Measurements from ENCODE around the gene BSCL2.
"Not testable (repeated sequence)": the region's sequence is repeated elsewhere in the genome, so short reads cannot be mapped to it uniquely, and the experiment has no call there.

The BSCL2 gene

DNA sequence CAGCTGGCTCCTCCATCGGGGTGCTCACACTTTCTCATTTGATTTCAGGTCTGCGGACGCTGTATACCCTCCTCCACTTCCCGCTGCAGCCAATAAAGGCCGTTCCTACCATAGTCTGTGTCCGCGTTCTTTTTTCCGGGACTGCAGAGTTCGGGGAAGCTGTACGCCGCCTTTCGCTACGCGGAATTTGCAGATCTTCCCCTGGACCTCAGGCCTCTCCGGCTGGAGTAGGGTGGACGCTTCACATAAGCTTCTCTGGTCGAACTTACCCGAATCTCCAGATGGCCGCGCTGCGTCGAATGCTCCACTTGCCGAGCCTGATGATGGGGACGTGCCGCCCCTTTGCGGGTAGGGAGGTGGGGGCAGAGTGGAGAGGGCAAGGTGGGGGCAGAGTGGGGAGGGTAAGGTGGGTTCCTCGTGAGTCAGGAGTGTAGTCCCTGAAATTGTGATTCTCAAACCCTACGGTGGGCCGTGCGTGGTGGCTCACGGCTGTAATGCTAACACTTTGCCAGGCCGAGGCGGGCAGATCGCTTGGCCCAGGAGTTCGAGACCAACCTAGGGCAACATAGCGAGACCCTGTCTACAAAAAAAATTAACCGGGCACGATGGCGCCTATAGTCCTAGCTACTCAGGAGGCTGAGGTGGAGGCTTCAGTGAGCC lies 41.5 kb downstream of the BSCL2 start:
- Mint-ChIP-seq H3K27me3 (ENCODE audit: low read depth) (no peaks in the 10 kb centered on the region), H3K36me3 (ENCODE audit: low read depth) (peaks cover 24% of the 10 kb centered on the region), H3K27ac (peak overlapping the region; percentile 88), H3K4me1 (ENCODE audit: low read depth) (peaks cover 25% of the 10 kb centered on the region), H3K4me3 (peak overlapping the region; percentile 96), H3K9me3 (no peaks in the 10 kb centered on the region)

DNA sequence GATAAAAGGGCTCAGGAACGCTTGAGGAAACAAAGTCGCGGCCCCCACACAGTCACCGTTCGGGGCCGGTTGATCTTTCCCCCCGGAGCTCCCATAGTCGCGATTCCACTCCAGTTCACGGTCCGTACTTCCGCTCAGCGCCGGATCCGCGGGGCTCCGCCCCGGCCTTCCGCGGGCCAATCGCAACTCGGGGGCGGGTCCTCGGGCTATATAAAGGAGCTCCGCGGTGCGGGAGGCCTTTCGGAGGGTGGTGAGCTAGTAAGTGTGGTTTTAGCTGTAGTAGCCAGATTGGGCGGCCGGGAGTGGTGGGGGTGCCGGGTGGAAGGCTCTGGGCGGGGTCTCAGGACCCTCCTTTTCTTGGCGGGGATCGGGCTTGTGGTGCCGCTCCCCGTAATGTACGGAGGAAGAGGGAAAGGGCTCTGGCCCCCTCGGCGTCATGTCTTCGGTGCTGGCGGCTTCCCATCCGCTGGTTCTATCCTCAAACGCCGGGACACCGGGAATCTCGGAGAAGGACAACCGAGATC lies 42.1 kb downstream of the BSCL2 start, which contains the start of the genes C11orf98 and CSKMT:
Gene C11orf98 (minus strand): TSS at position 136 of the 524 bp plus-strand sequence. CDS start 41 bp downstream, at position 95.
Gene CSKMT (plus strand): TSS at position 238 of the 524 bp plus-strand sequence. CDS start 568 bp downstream, outside the sequence.
- H3K27me3 Mint-ChIP-seq (ENCODE audit: low read depth), result no peaks in the 10 kb centered on the region
- H3K4me1 Mint-ChIP-seq (ENCODE audit: low read depth), result peaks cover 24% of the 10 kb centered on the region
- no peaks in the 10 kb centered on the region for H3K9me3 Mint-ChIP-seq
- peaks cover 24% of the 10 kb centered on the region for H3K36me3 Mint-ChIP-seq (ENCODE audit: low read depth)
- peak within 1 kb of the TSS; percentile 88 for H3K27ac Mint-ChIP-seq
- H3K4me3 Mint-ChIP-seq, result peak within 1 kb of the TSS; percentile 96

DNA sequence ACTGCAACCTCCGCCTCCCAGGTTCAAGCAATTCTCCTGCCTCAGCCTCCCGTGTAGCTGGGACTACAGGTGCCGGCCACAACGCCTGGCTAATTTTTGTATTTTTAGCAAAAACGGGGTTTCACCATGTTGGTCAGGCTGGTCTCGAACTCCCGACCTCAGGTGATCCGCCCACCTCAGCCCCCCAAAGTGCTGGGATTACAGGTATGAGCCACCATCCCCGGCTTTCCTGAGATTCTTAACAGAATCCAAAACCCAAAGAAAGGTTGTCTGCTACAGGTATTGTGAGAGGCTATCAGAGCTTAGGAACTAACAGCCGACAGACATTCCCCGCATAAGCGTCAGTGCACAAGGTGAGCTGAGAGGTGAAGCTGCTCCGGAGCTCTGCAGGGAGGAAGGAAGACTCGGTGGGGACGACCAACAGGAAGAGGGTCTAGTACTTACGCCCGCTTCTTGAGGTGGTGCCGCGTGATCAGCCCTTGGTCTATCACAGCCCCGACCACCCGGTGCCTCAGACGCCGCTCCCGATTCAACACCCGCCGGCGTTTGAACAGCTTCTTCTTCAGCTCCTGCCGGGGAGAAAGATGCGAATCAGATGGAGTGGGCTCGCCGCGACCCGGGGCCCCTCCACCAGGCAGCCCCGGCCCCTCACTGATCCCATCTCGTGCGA lies 42.7 kb downstream of the BSCL2 start:
- no peaks in the 10 kb centered on the region for H3K27me3 Mint-ChIP-seq (ENCODE audit: low read depth)
- H3K36me3 Mint-ChIP-seq (ENCODE audit: low read depth), result peaks cover 24% of the 10 kb centered on the region
- H3K27ac Mint-ChIP-seq, result peak overlapping the region; percentile 88
- H3K4me3 Mint-ChIP-seq, result peak overlapping the region; percentile 96
- H3K4me1 Mint-ChIP-seq (ENCODE audit: low read depth), result peaks cover 18% of the 10 kb centered on the region
- H3K9me3 Mint-ChIP-seq, result no peaks in the 10 kb centered on the region

DNA sequence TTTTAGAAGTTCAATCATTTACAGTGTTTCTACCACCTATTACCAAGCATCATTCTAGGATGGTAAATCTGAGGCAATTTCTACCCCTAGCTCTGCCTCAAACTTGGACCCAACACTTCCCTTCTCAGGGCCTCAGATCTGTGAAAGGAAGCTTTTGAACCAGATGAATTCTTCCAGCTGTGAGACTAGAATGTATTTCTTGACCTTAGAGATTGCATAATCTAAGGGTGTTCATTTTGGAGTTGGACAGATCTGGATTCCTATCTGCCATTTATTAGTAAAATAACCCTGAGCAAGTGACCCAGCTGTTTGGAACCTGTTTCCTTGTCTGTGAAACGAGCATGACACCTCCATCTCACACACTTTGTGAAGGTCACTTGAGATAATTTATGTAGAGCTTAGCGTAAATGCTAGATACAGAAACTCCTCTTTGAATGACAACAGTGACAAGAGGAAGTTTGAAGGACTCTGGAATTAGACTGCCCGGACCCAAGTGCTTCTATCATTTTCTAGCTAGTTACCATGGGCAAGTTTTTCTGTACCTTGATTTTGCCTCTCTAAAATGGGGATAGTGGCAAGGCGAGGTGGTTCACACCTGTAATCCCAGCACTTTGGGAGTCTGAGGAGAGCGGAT lies 50.3 kb downstream of the BSCL2 start:
- Mint-ChIP-seq H3K36me3 (ENCODE audit: low read depth) (peaks cover 4% of the 10 kb centered on the region), H3K27me3 (ENCODE audit: low read depth) (no peaks in the 10 kb centered on the region), H3K4me1 (ENCODE audit: low read depth) (peaks cover 21% of the 10 kb centered on the region), H3K9me3 (no peaks in the 10 kb centered on the region), H3K27ac (no peak overlapping the region), H3K4me3 (no peak overlapping the region)

DNA sequence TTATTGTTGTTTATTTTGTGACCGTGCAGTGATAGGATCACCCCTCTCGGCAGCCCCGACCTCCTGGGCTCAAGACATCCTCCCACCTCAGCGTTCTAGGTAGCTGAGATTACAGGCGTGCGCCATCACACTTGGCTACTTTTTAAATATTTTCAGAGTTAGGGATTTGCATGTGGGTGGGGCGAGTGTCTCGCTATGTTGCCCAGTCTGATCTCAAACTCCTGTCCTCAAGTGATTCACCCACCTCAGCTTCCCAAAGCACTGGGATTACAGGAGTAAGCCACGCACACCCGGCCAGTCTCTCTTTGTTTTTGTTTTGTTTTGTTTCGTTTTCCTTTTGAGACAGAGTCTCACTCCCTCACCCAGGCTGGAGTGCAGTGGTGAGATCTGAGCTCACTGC lies 52.9 kb downstream of the BSCL2 start:
- Mint-ChIP-seq H3K4me1 (ENCODE audit: low read depth) (peaks cover 24% of the 10 kb centered on the region), H3K36me3 (ENCODE audit: low read depth) (peaks cover 9% of the 10 kb centered on the region), H3K27me3 (ENCODE audit: low read depth) (no peaks in the 10 kb centered on the region), H3K27ac (peak overlapping the region; percentile 72), H3K4me3 (peak overlapping the region; percentile 45), H3K9me3 (no peaks in the 10 kb centered on the region)

DNA sequence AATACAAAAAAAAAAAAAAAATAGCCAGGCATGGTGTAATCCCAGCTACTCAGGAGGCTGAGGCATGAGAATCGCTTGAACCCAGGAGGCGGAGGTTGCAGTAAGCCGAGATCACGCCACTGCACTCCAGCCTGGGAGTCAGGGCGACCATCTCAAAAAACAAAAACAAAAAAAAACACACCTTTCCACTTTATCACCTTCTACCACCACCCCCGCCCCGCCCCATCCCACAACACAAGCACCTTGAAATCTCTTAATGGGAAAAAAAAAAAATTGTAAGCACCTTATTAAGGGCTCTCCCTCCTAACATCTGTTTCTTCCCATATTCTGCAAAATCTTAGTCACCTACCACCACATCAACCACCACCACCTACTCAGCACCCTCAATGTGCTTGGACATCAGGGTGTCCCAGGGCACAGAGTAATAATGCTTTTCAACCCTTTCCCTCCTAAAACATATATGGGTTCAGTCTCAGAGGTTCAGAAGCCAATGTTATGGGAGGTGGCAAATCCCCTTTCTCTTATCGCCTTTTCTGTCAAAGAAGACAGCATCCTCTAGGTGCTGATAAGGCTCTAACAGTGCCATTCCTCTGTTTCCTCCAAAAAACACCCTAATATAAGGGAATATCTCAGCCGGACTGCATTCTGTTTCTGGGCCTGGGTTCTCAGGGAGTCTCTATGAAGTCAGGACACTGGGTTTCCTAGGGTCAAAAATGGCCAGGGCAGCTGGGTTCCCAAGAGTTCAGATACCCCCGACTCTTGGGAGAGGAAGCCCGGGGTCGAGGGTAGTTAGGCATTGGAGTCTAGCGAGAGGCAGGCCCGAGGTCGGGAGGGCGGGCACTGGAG lies 54.8 kb downstream of the BSCL2 start:
- H3K27ac Mint-ChIP-seq, result peak overlapping the region; percentile 88
- H3K4me3 Mint-ChIP-seq, result peak overlapping the region; percentile 91
- H3K36me3 Mint-ChIP-seq (ENCODE audit: low read depth), result peaks cover 13% of the 10 kb centered on the region
- H3K4me1 Mint-ChIP-seq (ENCODE audit: low read depth), result peaks cover 24% of the 10 kb centered on the region
- no peaks in the 10 kb centered on the region for H3K27me3 Mint-ChIP-seq (ENCODE audit: low read depth)
- H3K9me3 Mint-ChIP-seq, result no peaks in the 10 kb centered on the region

DNA sequence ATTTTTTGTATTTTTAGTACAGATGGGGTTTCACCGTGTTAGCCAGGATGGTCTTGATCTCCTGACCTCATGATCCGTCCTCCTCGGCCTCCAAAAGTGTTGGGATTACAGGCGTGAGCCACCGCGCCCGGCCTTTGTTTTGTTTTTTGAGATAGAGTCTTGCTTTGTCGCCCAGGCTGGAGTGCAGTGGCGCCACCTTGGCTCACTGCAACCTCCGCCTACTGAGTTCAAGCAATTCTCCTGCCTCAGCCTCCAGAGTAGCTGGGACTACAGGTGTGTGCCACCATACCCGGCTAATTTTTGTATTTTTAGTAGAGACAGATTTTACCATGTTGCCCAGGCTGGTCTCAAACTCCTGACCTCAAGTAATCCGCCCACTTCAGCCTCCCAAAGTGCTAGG lies 56.9 kb downstream of the BSCL2 start:
- Mint-ChIP-seq H3K36me3 (ENCODE audit: low read depth) (peaks cover 19% of the 10 kb centered on the region), H3K4me1 (ENCODE audit: low read depth) (peaks cover 31% of the 10 kb centered on the region)
- H3K4me3 Mint-ChIP-seq; H3K27ac Mint-ChIP-seq; H3K9me3 Mint-ChIP-seq; H3K27me3 Mint-ChIP-seq (ENCODE audit: low read depth): not testable (repeated sequence)

DNA sequence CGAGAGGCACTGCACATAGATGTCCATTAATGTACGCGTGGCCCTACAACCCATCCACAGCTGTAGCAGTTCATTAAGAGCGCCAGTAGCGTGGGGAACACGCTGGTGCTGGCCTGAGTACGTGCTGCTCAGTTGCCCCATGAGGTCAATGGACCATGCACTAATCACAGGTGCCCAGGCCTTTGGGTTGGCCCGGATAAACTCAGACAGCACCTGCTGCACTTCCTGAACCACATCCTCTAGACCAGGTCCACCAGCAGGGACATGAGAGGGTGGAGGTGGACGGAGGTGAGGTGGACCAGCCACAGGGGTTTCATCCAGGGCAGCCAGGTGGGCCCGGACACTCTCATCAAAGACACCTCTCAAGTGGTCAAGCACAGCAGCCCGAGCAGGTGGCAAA lies 57.7 kb downstream of the BSCL2 start:
- Mint-ChIP-seq H3K27ac (no peak overlapping the region), H3K9me3 (no peaks in the 10 kb centered on the region), H3K4me1 (ENCODE audit: low read depth) (peaks cover 27% of the 10 kb centered on the region), H3K4me3 (no peak overlapping the region), H3K27me3 (ENCODE audit: low read depth) (no peaks in the 10 kb centered on the region), H3K36me3 (ENCODE audit: low read depth) (peaks cover 22% of the 10 kb centered on the region)

DNA sequence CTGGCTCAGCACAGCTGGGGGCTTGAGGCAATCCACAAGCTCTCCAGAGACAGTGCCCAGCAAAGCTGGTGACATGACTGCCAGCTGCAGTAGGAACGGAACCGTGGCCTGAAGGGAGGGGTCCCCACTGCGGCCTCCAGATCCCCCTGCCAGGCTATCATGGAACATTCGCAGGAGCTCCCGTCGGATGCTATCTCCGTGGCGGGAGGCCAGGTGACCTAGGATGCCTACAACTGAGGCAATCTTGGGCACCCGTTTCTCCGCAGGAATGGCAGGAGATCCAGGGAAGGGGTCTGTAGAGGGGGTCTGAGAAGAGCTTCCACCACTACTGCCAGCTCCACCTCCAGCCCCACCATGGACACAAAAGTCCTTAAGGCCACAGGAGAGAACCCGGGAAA lies 58.3 kb downstream of the BSCL2 start:
- peaks cover 24% of the 10 kb centered on the region for H3K36me3 Mint-ChIP-seq (ENCODE audit: low read depth)
- H3K4me3 Mint-ChIP-seq, result no peak overlapping the region
- H3K4me1 Mint-ChIP-seq (ENCODE audit: low read depth), result peaks cover 24% of the 10 kb centered on the region
- H3K27me3 Mint-ChIP-seq (ENCODE audit: low read depth), result no peaks in the 10 kb centered on the region
- no peak overlapping the region for H3K27ac Mint-ChIP-seq
- H3K9me3 Mint-ChIP-seq, result no peaks in the 10 kb centered on the region

DNA sequence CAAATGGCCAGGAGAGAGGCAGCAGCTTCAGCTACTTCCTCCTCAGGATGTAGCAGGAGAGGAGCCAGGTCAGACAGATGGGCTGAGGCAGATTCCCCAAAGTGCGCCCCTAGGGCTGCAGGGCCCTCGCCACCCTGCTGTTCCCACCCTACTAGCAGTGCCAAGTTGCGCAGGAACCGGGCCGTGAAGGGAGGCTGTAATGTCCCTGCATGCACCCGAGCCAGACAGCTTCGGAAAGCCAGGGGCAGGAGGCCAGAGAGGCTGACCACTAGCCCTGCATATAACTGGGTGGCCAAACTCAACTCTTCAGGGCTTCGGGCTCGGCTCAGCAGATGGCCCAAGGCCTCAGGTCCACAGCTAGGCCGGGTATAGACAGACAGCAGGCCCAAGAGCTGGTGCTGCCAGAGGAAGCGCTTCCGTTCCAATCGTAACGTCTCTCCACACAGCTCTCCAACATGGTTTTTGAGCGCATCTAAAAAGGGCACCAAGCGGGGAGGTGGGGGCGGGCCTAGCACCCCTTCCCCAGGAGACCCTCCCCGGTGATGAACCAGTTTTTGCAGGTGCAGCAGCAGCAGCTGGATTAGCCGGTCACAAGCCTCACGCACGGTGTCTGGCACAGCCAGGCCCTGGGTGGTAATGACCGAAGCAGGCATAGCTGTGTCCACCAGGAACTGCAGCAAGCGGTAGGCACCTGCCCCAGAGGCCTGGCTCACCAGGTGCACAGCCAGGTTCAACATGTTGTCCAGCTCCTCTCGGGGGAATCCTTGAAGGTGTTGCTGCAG lies 58.8 kb downstream of the BSCL2 start:
- Mint-ChIP-seq H3K4me3 (no peak overlapping the region), H3K36me3 (ENCODE audit: low read depth) (peaks cover 24% of the 10 kb centered on the region), H3K27ac (no peak overlapping the region), H3K27me3 (ENCODE audit: low read depth) (no peaks in the 10 kb centered on the region), H3K4me1 (ENCODE audit: low read depth) (peaks cover 21% of the 10 kb centered on the region), H3K9me3 (no peaks in the 10 kb centered on the region)

DNA sequence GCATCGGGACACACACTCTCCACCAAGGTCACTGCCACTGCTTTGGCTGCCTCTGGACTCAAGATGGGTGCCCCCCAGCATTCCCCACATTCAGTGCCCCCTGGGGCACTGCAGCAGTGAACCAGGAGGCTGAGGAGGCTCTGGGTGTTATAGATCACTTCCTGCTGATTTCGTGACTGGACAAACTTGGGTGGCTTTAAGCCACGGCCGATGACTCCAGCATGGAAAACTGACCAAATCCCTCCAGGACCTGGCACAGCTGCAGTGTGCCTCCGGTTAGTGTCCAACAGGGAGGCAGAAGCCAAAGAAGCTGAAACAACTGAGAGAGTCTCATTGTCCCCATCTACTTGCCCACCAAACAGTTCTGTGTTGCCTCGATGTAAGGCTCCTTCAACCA lies 59.6 kb downstream of the BSCL2 start:
- no peak overlapping the region for H3K4me3 Mint-ChIP-seq
- H3K27me3 Mint-ChIP-seq (ENCODE audit: low read depth), result no peaks in the 10 kb centered on the region
- no peaks in the 10 kb centered on the region for H3K9me3 Mint-ChIP-seq
- H3K36me3 Mint-ChIP-seq (ENCODE audit: low read depth), result peaks cover 24% of the 10 kb centered on the region
- peaks cover 20% of the 10 kb centered on the region for H3K4me1 Mint-ChIP-seq (ENCODE audit: low read depth)
- H3K27ac Mint-ChIP-seq, result peak overlapping the region; percentile 31

DNA sequence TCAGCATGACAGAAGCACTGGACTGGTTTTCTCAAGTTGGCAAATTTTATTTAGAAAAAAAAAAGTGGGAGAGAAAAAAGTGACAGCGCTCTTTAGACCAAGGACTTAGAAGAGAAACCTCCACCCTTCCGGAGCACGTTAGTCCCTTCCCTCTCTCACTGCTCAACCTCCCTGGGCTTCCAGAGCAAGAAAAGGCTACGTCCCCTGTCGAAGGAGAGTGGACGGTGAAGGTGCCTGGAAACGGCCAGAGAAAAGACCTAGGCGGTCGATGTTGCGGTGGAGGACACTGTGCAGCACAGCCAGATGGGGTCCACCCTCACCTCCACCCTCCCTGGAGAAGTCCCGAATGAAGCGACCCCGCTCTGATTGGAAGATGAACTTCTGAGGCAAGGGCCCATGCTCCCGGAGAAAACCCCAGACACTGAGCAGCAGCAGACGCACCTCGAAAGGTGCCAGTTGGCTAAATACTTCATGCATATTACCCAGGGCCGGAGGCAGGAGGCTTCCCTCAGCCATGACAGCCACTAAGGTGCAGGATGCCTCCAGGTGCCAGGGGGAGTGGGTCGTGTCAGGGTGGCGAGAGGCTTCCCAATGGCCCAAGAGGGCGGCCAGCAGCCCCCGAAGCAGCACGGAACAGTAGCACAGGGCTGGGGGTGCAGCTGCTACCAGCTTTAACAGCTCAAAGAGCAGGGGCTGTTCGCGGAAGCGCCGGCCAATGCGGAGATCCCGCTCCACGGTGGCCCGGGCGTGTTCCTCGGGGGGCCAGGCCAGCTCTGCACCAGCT lies 60.2 kb downstream of the BSCL2 start:
- peak overlapping the region; percentile 96 for H3K27ac Mint-ChIP-seq
- H3K27me3 Mint-ChIP-seq (ENCODE audit: low read depth), result no peaks in the 10 kb centered on the region
- H3K4me1 Mint-ChIP-seq (ENCODE audit: low read depth), result peaks cover 17% of the 10 kb centered on the region
- H3K36me3 Mint-ChIP-seq (ENCODE audit: low read depth), result peaks cover 21% of the 10 kb centered on the region
- H3K9me3 Mint-ChIP-seq, result no peaks in the 10 kb centered on the region
- H3K4me3 Mint-ChIP-seq, result peak overlapping the region; percentile 99
